Raji (cell line): ENCODE results near the gene CARD10.

Source experiments
- POLR2A ChIP-seq: IDR thresholded peaks from 2 replicates; pipeline ENCODE4 v1.6.1; 2011; ENCODE audit warnings: low read depth, low read length, control low read depth; ENCODE audit not compliant: insufficient read depth

The CARD10 gene

GRCh38 chr22:37454857-37455686, 64.1 kb downstream of the CARD10 start:
- no peak for TF ChIP-seq POLR2A

GRCh38 chr22:37453696-37454095, 65.5 kb downstream of the CARD10 start:
- no peak for TF ChIP-seq POLR2A

GRCh38 chr22:37451218-37451617, 68.0 kb downstream of the CARD10 start:
- TF ChIP-seq POLR2A = no peak

- no peak for TF ChIP-seq POLR2A
These were observed 69.7 kb downstream of the CARD10 start for GRCh38 chr22:37449331-37450001.

GRCh38 chr22:37448516-37449127, 70.6 kb downstream of the CARD10 start:
- TF ChIP-seq POLR2A = no peak

GRCh38 chr22:37445501-37445900, 73.7 kb downstream of the CARD10 start:
- TF ChIP-seq POLR2A = no peak

- no peak for TF ChIP-seq POLR2A
These were observed 75.2 kb downstream of the CARD10 start for GRCh38 chr22:37443977-37444376.

- no peak for TF ChIP-seq POLR2A
These were observed 76.1 kb downstream of the CARD10 start for GRCh38 chr22:37443086-37443485.

GRCh38 chr22:37442537-37442936, 76.7 kb downstream of the CARD10 start:
- TF ChIP-seq POLR2A = no peak

GRCh38 chr22:37442135-37442534, 77.1 kb downstream of the CARD10 start:
- no peak for TF ChIP-seq POLR2A

- no peak for TF ChIP-seq POLR2A
These were observed 78.3 kb downstream of the CARD10 start for GRCh38 chr22:37440875-37441274.
